ENCODE results near the gene ZBTB40. TPM values are rescaled to one million over a fixed set of nuclear protein-coding genes. Genes with fewer than 3 reads are reported as not detected.

ZBTB40 gene
- total RNA-seq, 4 donors from 2014 or later = 25.7 to 38.0 (median 32.5) TPM

DNA sequence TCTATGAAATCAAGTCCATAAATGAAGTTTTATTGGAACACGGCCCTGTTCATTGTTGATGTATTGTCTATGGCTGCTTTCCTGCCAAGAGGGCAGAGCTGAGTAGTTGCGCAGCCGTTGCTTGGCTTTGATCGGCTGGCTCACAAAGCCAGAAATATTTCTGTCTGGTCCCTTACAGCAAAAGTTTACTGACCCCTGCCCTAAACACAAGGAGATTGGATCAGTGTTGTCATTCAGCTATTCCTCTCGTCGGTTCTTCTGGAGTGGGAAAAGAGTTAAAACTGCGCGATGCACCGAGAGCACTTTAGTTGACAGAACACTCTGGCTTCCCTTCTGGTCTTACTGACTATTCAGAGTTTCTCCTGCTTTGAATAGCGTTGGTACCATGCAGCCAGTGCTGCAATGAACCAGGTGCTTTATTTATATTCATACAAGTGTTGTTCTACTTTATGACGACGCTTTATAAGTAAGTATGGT lies 868 bp downstream of the ZBTB40 start:
- Histone ChIP-seq H3K27me3 (no peaks in the 10 kb centered on the region), H3K4me1 (peaks cover 0 to 13% (median 2%) of the 10 kb centered on the region in 4 donors), H3K36me3 (no peaks in the 10 kb centered on the region), H3K9me3 (no peaks in the 10 kb centered on the region), H3K4me3 (peak overlapping the region; percentile 79 to 92 (median 86)), H3K27ac (peak overlapping the region; percentile 89 to 96 (median 92))
- no peak for DNase-seq
- TF ChIP-seq POLR2A (IDR thresholded peaks at IDR 0.05) = no peak
- TF ChIP-seq, protein P1, sequence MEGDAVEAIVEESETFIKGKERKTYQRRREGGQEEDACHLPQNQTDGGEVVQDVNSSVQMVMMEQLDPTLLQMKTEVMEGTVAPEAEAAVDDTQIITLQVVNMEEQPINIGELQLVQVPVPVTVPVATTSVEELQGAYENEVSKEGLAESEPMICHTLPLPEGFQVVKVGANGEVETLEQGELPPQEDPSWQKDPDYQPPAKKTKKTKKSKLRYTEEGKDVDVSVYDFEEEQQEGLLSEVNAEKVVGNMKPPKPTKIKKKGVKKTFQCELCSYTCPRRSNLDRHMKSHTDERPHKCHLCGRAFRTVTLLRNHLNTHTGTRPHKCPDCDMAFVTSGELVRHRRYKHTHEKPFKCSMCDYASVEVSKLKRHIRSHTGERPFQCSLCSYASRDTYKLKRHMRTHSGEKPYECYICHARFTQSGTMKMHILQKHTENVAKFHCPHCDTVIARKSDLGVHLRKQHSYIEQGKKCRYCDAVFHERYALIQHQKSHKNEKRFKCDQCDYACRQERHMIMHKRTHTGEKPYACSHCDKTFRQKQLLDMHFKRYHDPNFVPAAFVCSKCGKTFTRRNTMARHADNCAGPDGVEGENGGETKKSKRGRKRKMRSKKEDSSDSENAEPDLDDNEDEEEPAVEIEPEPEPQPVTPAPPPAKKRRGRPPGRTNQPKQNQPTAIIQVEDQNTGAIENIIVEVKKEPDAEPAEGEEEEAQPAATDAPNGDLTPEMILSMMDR (IDR thresholded peaks at IDR 0.05) = no peak

DNA sequence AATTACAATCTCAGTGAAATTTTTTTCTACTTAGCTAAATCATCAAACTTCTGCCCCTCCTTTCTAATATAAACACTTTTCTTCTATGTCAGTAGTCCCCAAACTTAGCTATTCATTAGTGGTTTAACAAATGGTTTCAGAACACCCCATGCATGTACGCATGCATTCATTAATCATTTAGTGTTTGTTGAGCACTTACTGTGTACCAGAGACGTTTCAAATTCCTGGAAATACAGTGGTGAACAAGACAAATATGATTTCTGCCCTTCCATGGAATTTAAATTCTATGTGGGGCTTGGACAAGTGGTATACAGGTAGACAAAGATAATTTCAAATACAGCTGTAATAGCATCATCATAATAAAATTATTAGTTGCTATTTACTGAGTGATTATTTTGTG lies 1.5 kb downstream of the ZBTB40 start:
- Histone ChIP-seq H3K4me3 (no peak overlapping the region), H3K27me3 (no peaks in the 10 kb centered on the region), H3K4me1 (peaks cover 0 to 13% (median 2%) of the 10 kb centered on the region in 4 donors), H3K36me3 (no peaks in the 10 kb centered on the region), H3K27ac (no peak overlapping the region), H3K9me3 (no peaks in the 10 kb centered on the region)
- TF ChIP-seq POLR2A (IDR thresholded peaks at IDR 0.05) = no peak
- TF ChIP-seq, protein P1 (IDR thresholded peaks at IDR 0.05) = no peak
- DNase-seq = no peak

DNA sequence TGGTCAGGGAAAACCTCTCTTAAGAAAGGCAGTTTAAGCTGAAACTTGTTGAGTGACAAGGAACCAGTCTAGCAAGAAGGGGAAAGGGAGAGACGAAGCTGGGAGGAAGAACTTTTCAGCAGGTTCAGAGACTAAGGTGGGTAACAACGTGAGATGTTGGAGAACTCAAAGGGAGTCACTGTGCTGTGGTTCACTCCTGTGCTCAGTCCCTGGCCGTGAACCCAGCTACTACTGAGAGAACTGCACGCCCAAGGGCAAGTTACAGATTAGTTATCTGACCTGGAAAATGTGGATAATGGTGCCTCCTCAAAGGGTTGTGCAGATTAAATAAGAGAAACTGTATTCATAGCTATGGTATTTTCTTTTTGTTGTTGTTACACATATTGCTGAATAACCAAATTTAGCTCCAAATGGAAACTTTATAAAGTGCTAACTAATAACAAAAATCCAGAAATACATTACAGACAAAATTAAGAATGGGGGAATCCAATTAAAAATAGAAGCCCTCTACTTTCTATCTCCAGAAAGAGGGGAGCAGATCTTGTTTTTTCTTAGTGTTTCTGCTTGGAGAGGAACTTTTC lies 2.9 kb downstream of the ZBTB40 start:
- no peak for DNase-seq
- TF ChIP-seq, protein P1 (IDR thresholded peaks at IDR 0.05) = no peak
- no peak for TF ChIP-seq POLR2A (IDR thresholded peaks at IDR 0.05)
- Histone ChIP-seq H3K4me1 (peaks cover 0 to 13% (median 2%) of the 10 kb centered on the region in 4 donors), H3K27ac (no peak overlapping the region), H3K27me3 (no peaks in the 10 kb centered on the region), H3K4me3 (no peak overlapping the region), H3K9me3 (no peaks in the 10 kb centered on the region), H3K36me3 (no peaks in the 10 kb centered on the region)

DNA sequence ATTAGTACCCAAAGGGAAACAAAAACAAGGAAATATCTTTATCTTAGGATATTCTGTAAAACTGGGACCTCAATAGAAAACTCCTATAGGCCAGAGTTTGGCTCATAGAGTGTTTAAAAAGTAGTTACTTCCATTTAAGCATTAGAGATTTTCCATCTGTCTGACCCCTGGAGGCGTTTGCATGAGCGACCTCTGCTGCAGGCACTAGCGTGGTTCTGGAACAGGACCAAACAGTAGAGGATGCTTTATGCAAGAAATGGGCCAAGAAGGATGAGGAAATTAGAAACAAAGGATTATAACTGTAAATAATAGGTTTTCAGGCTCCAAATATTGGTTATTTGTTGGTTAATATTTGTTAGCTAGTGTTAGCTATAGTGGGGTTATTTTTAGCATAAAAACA lies 5.7 kb downstream of the ZBTB40 start:
- Histone ChIP-seq H3K27me3 (no peaks in the 10 kb centered on the region), H3K4me3 (no peak overlapping the region), H3K27ac (no peak overlapping the region), H3K4me1 (peaks cover 0 to 13% (median 0%) of the 10 kb centered on the region in 4 donors), H3K9me3 (no peaks in the 10 kb centered on the region), H3K36me3 (no peaks in the 10 kb centered on the region)
- DNase-seq = no peak
- TF ChIP-seq POLR2A (IDR thresholded peaks at IDR 0.05) = no peak
- TF ChIP-seq, protein P1 (IDR thresholded peaks at IDR 0.05) = no peak

DNA sequence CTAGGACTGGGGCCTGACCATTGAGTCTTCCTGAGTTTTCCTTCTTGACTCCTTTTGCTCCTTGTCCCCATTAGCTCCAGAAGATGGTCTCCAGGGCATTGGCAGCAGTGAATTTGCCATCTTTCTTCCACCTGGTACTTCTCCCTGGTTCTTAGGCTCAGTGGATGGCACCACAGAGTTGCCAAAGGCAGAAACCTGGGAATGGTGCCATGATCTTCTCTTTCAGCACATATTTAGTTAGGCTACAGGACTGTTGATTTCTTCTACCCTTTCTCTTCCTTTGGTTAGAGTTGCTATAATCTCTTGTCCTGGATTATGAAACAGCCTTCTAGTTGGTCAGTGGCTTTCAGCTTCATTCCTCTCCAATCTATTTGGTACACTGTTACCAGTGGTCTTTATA lies 6.2 kb downstream of the ZBTB40 start:
- Histone ChIP-seq H3K9me3 (no peaks in the 10 kb centered on the region), H3K27ac (no peak overlapping the region), H3K4me3 (no peak overlapping the region), H3K4me1 (peaks cover 0 to 11% (median 0%) of the 10 kb centered on the region in 4 donors), H3K36me3 (no peaks in the 10 kb centered on the region), H3K27me3 (no peaks in the 10 kb centered on the region)
- no peak for TF ChIP-seq POLR2A (IDR thresholded peaks at IDR 0.05)
- TF ChIP-seq, protein P1 (IDR thresholded peaks at IDR 0.05) = no peak
- no peak for DNase-seq

All from Peyer's patch (tissue), 4 donors.